Lung microvascular endothelial cell (primary cell): ENCODE measurements around the gene PEX11G. TPM values are rescaled to one million over a fixed set of nuclear protein-coding genes. Genes with fewer than 3 reads are reported as not detected.

Experiments
- DNase-seq, 2 donors: peaks; one replicate each; pipeline versions ENCODE4 v3.0.0 to v3.0.0-alpha.2; 2010; ENCODE audit warnings: low read depth in 2 of 2
- total RNA-seq: library from RNA; depleted of rRNA; stranded (reverse); fragments of >200 nt; gene quantifications from 2 replicates; pipeline ENCODE4 v1.2.1, GENCODE V29; 2014

Gene PEX11G
- total RNA-seq, 1 donor from 2014 or later = 1.6 TPM

- DNase-seq = peak in 1 of 2 donors; percentile 58
Measured at GRCh38 chr19:7494416-7495098, 5.7 kb upstream of the PEX11G start.

- peak in 1 of 2 donors; percentile 38 for DNase-seq
Measured at GRCh38 chr19:7492558-7492957, 3.7 kb upstream of the PEX11G start.

- DNase-seq = peak; percentile 83 to 94
Measured at GRCh38 chr19:7492142-7492541, 3.3 kb upstream of the PEX11G start.

- no peak for DNase-seq
Measured at GRCh38 chr19:7489609-7490044, 792 bp upstream of the PEX11G start.

GRCh38 chr19:7486923-7487322 lies 1.9 kb downstream of the PEX11G start:
- DNase-seq = no peak

- DNase-seq = no peak
Measured at GRCh38 chr19:7483720-7484201, 5.1 kb downstream of the PEX11G start.

- peak; percentile 30 to 42 for DNase-seq
Measured at GRCh38 chr19:7482584-7483439, 6.0 kb downstream of the PEX11G start.

- no peak for DNase-seq
Measured at GRCh38 chr19:7480970-7481255, 7.9 kb downstream of the PEX11G start.

- DNase-seq = no peak
Measured at GRCh38 chr19:7480222-7480969, 8.4 kb downstream of the PEX11G start.

GRCh38 chr19:7478843-7479227 lies 10.0 kb downstream of the PEX11G start:
- no peak for DNase-seq

- DNase-seq = no peak
Measured at GRCh38 chr19:7478173-7478842, 10.5 kb downstream of the PEX11G start.

GRCh38 chr19:7477758-7478157 lies 11.1 kb downstream of the PEX11G start:
- DNase-seq = no peak

- no peak for DNase-seq
Measured at GRCh38 chr19:7476777-7477494, 11.9 kb downstream of the PEX11G start.

- no peak for DNase-seq
Measured at GRCh38 chr19:7476241-7476640, 12.6 kb downstream of the PEX11G start.

- no peak for DNase-seq
Measured at GRCh38 chr19:7475665-7476064, 13.2 kb downstream of the PEX11G start.

- DNase-seq = no peak
Measured at GRCh38 chr19:7471696-7472615, 16.9 kb downstream of the PEX11G start.

- DNase-seq = no peak
Measured at GRCh38 chr19:7470540-7471305, 18.1 kb downstream of the PEX11G start.

GRCh38 chr19:7469669-7470285 lies 19.1 kb downstream of the PEX11G start:
- no peak for DNase-seq

- DNase-seq = no peak
Measured at GRCh38 chr19:7468840-7469239, 20.0 kb downstream of the PEX11G start.
